Measurements from ENCODE around the gene GFAP.
A peak's percentile ranks its signal among the peaks of the same experiment; 100 is the strongest.

GFAP gene

GRCh38 chr17:44915321-44915726, at the start of gene GFAP:
Gene GFAP, minus strand, starts transcription at chr17:44915500. Its CDS starts 14 bp downstream, at chr17:44915486.
- H3K4me3 ChIP-seq (ENCODE audit: low read depth, low read length), result no peak within 1 kb of the TSS
- H3K27ac ChIP-seq (ENCODE audit: extremely low read depth, low read depth, low read length), result no peak within 1 kb of the TSS
- CTCF ChIA-PET, result interaction anchor here (0.5 to 1.5 kb wide), 4 partner anchors 12 to 183 kb away, joined by 3 to 6 read pairs (median 3); a partner anchor contains a TSS

DNA sequence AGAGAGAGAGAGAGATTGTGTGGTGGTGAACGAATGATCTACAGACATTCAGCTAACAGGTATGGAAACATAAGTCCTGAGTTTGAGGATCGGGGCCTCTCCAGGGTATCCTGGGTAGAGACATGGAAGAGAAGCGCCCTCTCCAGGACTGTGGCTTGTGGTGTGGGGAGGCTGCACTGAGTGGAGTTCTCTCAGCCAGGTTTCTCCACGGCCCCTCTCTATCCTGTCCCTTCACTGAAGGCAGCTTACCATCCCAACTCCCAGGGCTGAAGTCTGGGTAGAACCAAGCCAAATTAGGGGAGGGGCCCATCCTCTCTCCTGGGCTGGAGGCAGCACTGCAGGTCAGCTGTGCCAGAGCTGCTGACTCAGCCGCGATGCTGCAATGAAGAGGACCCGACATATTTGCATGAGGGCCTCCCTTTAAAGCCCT, 46.6 kb upstream of the GFAP start:
- H3K9me3 ChIP-seq (ENCODE audit: control insufficient read depth, insufficient read depth, low read depth, low read length), result no peaks in the 10 kb centered on the region
- peak; percentile 52 for TF ChIP-seq ZNF335 (tag by site-specific recombination; conservative IDR thresholded peaks at IDR 0.05)
- TF ChIP-seq ZNF654 (tag by site-specific recombination; IDR thresholded peaks at IDR 0.05; ENCODE audit: low read depth), result peak; percentile 25; the same call in 1 of the 2 replicates
- TF ChIP-seq IKZF3 (tag by site-specific recombination; IDR thresholded peaks at IDR 0.05), result 0 out of 2 replicates have a peak, but pooled peaks have one; percentile 17
- TF ChIP-seq, protein P1, sequence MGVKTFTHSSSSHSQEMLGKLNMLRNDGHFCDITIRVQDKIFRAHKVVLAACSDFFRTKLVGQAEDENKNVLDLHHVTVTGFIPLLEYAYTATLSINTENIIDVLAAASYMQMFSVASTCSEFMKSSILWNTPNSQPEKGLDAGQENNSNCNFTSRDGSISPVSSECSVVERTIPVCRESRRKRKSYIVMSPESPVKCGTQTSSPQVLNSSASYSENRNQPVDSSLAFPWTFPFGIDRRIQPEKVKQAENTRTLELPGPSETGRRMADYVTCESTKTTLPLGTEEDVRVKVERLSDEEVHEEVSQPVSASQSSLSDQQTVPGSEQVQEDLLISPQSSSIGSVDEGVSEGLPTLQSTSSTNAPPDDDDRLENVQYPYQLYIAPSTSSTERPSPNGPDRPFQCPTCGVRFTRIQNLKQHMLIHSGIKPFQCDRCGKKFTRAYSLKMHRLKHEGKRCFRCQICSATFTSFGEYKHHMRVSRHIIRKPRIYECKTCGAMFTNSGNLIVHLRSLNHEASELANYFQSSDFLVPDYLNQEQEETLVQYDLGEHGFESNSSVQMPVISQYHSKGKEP (tag by site-specific recombination; IDR thresholded peaks at IDR 0.05), result 0 out of 2 replicates have a peak, but pooled peaks have one; percentile 3
- TF ChIP-seq, protein P2, sequence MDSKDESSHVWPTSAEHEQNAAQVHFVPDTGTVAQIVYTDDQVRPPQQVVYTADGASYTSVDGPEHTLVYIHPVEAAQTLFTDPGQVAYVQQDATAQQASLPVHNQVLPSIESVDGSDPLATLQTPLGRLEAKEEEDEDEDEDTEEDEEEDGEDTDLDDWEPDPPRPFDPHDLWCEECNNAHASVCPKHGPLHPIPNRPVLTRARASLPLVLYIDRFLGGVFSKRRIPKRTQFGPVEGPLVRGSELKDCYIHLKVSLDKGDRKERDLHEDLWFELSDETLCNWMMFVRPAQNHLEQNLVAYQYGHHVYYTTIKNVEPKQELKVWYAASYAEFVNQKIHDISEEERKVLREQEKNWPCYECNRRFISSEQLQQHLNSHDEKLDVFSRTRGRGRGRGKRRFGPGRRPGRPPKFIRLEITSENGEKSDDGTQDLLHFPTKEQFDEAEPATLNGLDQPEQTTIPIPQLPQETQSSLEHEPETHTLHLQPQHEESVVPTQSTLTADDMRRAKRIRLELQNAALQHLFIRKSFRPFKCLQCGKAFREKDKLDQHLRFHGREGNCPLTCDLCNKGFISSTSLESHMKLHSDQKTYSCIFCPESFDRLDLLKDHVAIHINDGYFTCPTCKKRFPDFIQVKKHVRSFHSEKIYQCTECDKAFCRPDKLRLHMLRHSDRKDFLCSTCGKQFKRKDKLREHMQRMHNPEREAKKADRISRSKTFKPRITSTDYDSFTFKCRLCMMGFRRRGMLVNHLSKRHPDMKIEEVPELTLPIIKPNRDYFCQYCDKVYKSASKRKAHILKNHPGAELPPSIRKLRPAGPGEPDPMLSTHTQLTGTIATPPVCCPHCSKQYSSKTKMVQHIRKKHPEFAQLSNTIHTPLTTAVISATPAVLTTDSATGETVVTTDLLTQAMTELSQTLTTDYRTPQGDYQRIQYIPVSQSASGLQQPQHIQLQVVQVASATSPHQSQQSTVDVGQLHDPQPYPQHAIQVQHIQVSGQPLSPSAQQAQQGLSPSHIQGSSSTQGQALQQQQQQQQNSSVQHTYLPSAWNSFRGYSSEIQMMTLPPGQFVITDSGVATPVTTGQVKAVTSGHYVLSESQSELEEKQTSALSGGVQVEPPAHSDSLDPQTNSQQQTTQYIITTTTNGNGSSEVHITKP (tag by site-specific recombination; IDR thresholded peaks at IDR 0.05), result peak; percentile 90
- TF ChIP-seq ZFP41 (tag by site-specific recombination; IDR thresholded peaks at IDR 0.05; ENCODE audit: borderline replicate concordance), result no peak
- TF ChIP-seq, protein P3, sequence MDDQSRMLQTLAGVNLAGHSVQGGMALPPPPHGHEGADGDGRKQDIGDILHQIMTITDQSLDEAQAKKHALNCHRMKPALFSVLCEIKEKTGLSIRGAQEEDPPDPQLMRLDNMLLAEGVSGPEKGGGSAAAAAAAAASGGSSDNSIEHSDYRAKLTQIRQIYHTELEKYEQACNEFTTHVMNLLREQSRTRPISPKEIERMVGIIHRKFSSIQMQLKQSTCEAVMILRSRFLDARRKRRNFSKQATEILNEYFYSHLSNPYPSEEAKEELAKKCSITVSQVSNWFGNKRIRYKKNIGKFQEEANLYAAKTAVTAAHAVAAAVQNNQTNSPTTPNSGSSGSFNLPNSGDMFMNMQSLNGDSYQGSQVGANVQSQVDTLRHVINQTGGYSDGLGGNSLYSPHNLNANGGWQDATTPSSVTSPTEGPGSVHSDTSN (CRISPR knock-in tag; IDR thresholded peaks at IDR 0.05), result no peak
- peak; percentile 85; the same call in 1 of the 2 replicates for TF ChIP-seq ZNF596 (tag by site-specific recombination; IDR thresholded peaks at IDR 0.05)
- TF ChIP-seq KLF10 (tag by site-specific recombination; IDR thresholded peaks at IDR 0.05), result no peak
- ChIA-PET POLR2A (interaction anchor here (0.6 to 1.0 kb wide), 4 partner anchors 15 to 116 kb away, joined by 3 to 8 read pairs (median 3); no protein-coding TSS in a partner anchor), CTCF (interaction anchor here (0.7 to 2.8 kb wide), 12 partner anchors 9 to 97 kb away, joined by 3 to 23 read pairs (median 4); no protein-coding TSS in a partner anchor)
- no peak overlapping the region for H3K4me3 ChIP-seq (ENCODE audit: low read depth, low read length)
- H3K27ac ChIP-seq (ENCODE audit: extremely low read depth, low read depth, low read length), result no peak overlapping the region
- H3K4me1 ChIP-seq (ENCODE audit: control insufficient read depth, insufficient read depth, low read length), result 0 out of 2 replicates have a peak, but pooled peaks cover 3% of the 10 kb centered on the region
- H3K36me3 ChIP-seq (ENCODE audit: control insufficient read depth in 2 of 2, insufficient read depth in 1 of 2, low read length in 2 of 2), result no peaks in the 10 kb centered on the region

More at GRCh38 chr17:44915321-44915726, at the start of gene GFAP:
- no peak for TF ChIP-seq ZFP69B (tag by site-specific recombination; IDR thresholded peaks at IDR 0.05)
- no peak for TF ChIP-seq ZNF548 (tag by site-specific recombination; IDR thresholded peaks at IDR 0.05)
- 0 out of 2 replicates have a peak, but pooled peaks have one; percentile 31 for TF ChIP-seq HIC1 (tag by site-specific recombination; IDR thresholded peaks at IDR 0.05)
- no peaks in the 10 kb centered on the region; the same call in 1 of the 2 replicates for H3K4me1 ChIP-seq (ENCODE audit: control insufficient read depth, insufficient read depth, low read length)
- no peaks in the 10 kb centered on the region for H3K36me3 ChIP-seq (ENCODE audit: control insufficient read depth in 2 of 2, insufficient read depth in 1 of 2, low read length in 2 of 2)
- no peaks in the 10 kb centered on the region for H3K9me3 ChIP-seq (ENCODE audit: control insufficient read depth, insufficient read depth, low read depth, low read length)
- POLR2A ChIA-PET, result interaction anchor here (0.7 kb wide), 1 partner anchor 17 kb away, joined by 3 read pairs; no protein-coding TSS in a partner anchor

Measured in HEK293 (cell line).